Activated CD4-positive, alpha-beta T cell treated with anti-CD3 and anti-CD28 coated beads, Interleukin-10, Interleukin-2, amounts not matched to agents 100 ng/mL and 50 ng/mL, durations not matched to agents 16 hours and 8 hours (primary cell): ENCODE data around the gene PCBP3.
"Not testable (repeated sequence)": the region's sequence is repeated elsewhere in the genome, so short reads cannot be mapped to it uniquely, and the experiment has no call there.

Experiments
- DNase-seq: peaks from one replicate; pipeline ENCODE4 v3.0.0-alpha.2; 2020

PCBP3 gene

DNA sequence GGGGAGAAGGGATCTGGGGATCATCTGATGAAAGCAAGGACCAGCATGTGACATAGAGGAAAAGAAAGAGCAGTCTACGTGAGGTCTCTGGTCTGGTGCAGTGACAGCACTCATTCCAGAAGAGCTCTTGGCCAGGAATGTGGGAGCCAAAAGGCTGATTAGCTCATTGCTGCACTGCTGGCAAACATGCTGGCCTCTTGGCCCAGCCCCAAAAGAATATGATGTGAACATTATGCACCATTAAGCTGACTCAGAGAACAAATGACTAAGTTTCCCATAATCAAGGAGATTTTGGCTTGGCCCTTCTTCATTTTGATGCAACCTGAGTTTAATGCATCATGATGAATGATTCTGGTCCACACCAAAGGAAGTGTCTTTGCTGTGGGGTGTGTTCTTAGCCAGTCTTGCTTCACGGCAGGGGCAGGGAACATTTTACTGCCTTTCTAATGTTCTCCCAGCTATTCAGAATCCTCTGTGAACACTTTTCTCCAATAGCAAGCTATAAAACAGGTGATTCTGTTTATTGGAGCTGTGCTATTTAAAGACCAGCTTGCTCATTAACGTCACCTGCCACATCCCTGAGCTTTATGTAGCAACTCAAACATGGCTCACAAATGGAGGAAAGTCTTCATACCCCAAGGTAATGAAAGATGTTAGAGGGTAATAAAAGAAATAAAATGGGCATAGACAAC, 55.1 kb downstream of the PCBP3 start:
- peak; percentile 7 for DNase-seq

DNA sequence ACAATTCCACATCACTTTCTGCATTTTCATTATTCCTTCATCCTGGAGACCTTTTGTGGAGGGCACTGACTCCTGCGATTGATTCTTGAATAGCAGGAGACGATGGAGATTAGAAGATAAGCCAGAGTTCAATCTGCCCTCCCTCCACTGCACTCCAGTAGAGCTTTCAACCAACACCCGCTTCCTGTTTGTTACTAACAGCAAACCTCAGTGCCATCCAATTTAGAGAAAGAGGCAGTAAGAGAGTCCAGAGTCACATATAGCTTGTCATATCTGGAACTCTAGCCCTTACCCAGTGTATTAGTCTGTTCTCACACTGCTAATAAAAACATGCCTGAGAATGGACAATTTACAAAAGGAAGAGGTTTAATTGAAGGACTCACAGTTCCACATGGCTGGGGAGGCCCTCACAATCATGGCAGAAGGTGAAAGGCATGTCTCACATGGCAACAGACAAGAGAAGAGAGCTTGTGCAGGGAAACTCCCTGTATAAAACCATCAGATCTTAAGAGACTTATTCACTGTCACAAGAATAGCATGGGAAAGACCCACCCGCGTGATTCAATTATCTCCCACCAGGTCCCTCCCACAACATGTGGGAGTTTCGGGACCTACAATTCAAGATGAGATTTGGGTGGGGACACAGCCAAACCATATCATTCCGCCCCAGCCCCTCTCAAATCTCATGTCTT, 55.9 kb downstream of the PCBP3 start:
- DNase-seq: peak; percentile 17

DNA sequence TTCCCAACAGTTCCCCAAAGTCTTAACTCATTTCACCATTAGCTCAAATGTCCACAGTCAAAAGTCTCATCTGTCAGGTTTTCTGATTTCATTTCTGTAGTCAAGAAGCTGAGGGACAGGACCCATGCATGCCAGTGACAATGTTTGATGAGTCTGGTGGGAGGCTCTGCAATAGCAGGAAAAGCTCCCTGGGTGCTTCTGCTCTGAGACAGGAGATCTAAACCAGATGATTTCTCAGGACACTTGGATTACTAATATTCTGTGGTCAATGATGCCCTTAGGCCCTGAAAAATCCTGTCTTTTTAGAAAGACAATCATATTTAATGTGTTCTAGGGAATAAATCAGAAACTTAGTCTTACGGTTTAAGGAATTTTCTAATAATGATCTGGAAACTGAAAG, 56.4 kb downstream of the PCBP3 start:
- DNase-seq: no peak

DNA sequence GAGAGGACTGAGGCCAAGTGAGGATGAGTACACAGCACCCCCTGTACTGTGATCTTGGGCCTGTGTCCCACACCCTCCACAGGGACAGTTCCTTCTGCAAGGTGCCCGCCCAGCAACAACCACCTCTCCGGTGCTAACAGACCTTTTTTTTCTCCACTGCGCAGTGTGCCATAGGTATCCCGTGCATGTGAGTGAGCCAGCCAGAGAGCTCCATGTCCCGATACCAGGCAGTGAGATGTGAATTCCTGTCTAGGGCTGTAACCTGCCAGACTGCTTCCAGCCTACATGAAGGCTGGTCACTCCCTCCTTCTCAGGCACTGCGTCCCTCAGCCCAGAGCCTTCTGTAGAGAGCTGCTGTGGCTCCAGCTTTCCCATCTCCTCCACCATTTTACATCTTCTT, 56.9 kb downstream of the PCBP3 start:
- DNase-seq: no peak

DNA sequence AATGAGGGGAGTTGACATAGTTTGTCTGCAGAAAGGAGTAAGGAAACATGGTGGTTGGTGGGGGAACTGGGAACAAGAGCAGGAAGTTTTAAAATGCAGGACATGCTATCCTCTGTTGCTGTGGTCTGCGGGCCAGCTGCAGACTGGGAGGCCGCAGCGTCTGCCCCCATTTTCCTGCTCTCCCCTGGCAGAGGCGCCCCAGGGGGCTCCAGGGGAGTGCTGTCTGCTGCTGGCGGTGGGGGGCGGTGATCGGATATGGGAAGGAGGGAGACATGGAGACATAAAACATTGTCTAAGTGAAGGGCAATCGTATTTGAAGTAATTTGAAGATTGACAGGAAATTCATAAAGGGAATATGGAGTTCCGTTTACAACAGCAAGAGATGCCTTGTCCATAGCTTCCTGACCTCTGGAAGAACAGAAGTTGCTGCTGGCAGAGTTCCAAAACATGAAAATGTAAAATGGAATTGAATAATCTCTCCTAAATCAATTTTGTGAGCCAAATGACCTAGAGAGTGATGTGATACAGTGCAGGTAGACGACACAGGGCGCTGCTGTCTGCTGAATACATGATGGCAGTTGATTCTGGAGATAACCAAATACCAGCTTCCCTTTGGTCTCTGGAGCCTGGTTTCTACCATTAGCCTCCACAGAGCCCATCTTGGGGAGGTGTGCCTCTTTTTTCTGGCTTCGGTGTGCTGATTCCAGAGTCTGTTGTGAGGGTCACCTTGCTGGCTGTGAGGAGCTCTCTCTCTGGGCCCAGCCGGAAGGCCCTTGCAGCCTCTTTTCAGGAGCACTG, 61.0 kb downstream of the PCBP3 start:
- DNase-seq: no peak

DNA sequence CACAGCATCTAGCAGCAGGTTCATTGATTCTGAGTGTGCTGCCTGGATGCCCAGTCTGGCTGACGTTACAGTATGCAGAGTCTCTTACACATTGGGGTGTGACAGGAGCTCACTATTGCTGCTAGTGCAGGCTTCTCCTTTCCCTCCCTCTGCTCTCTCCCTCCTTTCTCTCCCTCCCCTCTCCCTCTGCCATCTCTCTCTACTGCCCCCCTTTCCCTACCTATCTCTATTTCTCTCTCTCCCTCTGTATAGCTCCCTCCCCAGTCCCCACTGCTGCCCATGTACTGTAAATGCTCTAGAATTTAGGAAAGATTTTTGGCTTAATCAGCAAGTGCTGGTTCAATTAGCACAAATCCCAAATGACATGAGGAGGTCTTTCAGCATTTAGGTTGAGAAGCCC, 62.8 kb downstream of the PCBP3 start:
- DNase-seq: no peak

DNA sequence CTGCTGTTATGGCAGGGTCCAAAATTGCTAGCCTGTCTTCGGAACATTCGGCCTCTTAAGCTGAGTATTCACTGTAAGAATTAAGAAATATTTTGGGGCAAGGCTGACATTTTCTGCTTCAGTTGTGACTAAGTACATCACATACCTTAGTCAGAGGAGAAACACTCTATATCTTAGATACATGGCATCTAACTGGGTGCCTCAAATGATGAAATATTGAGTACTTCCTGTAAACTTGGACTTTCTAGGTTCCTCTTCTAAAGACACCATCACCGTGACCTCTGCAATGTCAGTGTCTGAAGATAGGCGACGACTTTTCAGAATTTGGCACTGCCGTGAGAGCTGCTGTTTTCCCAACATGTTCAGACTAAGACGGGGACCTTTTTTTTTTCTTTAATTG, 65.6 kb downstream of the PCBP3 start:
- no peak for DNase-seq

DNA sequence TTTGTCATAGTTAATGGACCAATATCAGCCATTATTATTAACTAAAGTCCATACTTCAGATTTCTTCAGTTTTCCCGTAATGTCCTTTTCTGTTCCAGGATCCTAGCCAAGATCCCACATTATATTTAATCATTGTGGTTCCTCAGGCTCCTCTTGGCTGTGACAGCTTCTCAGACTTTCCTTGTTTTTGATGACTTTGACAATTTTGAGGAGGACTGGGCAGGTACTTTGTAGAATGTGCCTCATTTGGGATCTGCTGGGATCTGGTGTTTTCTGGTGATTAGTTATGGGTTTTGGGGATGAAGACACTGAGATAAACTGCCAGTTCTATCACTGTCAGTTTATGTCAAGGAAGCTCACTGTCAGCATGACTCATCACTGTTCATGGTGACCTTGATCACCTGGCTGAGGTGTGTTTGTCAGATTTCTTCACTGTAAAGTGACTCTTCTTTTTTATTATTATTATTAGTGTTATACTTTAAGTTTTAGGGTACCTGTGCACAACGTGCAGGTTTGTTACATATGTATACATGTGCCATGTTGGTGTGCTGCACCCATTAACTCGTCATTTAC, 66.3 kb downstream of the PCBP3 start:
- no peak for DNase-seq

DNA sequence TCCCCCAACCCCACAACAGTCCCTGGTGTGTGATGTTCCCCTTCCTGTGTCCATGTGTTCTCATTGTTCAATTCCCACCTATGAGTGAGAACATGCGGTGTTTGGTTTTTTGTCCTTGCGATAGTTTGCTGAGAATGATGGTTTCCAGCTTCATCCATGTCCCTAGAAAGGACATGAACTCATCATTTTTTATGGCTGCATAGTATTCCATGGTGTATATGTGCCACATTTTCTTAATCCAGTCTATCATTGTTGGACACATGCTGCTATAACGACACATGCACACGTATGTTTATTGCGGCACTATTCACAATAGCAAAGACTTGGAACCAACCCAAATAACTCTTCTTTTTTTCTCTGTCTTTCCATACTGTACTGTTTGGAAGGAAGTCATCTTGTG, 66.8 kb downstream of the PCBP3 start:
- DNase-seq: not testable (repeated sequence)

DNA sequence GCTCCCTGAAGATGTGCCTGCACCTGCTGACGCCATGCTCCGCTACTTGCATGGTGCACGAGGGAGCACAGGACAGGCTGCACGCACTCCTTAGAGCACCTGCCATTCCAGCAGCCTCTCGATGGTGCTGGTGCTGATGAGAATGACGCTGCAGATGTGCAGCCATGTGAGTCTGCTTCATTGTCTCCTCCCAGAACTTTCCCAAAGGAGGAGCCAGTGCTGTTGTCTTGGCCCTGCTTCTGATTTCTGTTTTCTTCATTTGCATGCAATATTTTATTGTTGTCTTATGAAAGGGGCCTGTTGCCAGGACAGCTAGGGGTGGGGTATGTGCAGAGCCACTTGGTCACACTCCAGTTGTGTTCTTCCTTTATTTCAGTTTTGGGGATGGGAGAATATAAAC, 70.1 kb downstream of the PCBP3 start:
- DNase-seq: no peak

DNA sequence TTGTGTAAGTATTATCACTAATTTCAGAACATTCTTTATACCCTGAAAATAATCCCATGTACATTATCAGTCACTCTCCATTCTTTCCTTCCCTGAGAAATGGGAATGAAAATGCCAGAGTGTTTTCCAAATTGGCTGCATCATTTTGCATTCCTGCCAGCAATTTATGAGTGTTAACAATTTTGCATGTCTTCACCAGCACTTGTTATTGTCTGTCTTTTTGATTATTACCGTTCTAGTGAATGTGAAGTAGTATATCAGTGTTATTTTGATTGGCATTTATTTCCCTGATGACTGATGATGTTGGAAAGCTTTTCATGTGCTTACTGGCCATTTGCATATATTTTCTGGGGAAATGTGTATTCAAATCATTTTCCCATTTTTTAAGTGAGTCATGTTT, 71.9 kb downstream of the PCBP3 start:
- no peak for DNase-seq

DNA sequence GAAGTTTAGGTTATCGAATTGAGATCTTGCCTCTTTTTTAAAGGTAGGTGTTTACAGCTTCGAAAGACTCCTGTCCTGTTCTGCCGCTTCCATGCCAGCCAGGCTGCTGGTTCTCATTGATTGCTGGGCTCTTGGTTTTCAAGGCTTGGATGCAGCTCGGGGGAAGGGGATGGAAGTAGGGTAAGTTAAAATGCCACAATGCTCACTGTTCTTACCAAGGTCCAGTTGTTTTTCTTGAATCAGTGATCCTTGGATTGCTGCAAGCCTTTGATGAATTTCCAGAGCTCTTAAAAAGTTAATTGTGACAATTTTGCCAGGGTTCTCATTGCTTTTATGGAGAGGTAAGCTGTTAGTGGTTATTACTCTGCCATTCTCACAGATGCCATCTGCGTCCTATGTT, 74.9 kb downstream of the PCBP3 start:
- no peak for DNase-seq

DNA sequence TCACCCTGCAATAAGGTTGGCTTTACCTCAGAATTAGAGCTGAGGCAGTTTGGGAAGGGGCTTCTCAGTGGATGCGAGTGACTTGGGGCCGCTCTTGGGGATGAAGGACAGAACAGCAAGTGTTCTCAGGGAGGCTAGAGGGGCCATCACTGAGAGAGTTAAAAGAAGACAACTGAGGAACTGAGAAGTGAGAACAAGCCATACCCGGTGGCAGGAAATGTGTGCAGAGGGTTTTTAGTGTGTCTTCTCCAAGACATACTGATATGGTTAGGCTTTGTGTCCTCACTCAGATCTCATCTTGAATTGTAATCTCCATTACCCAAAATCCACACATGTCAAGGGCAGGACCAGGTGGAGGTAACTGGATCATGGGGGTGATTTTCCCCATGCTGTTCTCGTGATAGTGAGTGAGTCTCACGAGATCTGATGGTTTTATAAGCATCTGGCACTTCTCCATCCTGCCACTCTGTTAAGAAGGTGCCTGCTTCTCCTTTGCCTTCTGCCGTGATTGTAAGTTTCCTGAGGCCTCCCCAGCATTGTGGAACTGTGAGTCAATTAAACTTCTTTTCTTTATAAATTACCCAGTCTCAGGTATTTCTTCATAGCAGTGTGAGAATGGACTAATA, 75.8 kb downstream of the PCBP3 start:
- DNase-seq: no peak

DNA sequence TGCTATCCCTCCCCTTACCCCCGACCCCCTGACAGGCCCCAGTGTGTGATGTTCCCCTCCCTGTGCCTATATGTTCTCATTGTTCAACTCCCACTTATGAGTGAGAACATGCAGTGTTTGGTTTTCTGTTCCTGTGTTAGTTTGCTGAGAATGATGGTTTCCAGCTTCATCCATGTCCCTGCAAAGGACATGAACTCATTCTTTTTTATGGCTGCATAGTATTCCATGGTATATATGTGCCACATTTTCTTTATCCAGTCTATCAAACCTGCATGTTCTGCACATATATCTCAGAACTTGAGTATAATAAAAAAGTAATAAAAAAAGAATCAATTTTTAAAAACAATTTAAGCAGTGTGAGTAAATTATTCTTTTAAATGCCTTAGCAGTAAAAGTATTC, 76.7 kb downstream of the PCBP3 start:
- DNase-seq: not testable (repeated sequence)

DNA sequence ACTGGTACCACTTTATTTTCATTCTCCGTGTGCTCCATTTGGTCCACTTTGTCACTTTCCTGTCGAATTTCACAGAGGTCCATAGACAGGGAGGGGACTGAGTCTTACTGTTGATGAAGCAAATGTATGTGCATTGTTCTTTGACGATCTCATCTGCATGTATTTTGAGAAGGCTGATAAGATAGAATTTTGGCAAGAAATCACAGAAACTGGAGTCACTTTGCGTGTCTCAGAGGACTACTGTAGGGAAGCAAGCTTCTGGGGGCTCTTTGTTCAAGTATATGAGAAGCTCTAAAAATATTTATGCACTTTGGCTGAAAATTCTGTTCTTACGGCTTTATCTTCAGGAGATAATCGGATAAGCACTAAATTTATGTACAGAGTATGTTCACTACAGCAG, 78.1 kb downstream of the PCBP3 start:
- DNase-seq: no peak

DNA sequence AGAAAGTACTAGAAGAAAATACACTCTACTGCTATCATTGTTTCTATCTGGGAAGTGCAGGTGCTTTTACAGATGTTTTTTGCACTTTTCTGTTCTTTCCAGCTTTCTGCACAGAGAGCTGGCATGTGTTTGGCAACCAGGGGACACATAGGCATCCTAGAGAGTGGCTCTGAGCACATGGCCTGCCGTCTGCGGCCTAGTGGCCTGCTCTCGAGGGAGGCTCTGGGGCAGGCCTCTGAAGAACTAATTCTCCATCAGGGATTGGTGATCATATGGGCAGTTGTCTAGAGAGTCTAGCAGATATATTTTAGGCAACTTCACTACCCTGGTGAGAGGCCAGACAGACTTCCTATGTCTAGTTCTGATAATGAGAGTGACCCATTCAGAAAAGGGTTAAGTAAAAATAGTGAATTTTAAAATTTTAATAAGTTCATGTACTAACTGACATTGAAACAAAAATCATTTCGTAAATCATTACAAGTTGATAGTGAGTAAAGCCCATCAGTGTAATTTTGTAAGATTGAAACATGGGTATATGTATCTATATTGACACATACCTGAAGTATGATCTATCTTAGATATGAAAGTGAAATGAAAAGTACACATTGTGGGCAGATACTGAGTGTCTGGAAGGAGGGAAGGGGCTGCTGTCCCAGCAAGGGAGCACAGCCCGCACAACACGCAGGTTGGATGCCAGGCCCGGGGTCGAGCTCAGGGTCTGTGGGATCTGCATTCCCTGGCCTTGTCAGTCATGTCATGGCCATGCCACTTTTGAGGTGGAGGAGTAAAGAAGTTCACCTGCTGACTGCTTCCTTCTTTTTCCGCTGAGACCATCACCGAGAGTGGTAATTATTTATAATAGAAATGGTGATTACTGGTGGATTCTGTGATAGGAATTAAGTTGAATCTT, 79.8 kb downstream of the PCBP3 start:
- no peak for DNase-seq

DNA sequence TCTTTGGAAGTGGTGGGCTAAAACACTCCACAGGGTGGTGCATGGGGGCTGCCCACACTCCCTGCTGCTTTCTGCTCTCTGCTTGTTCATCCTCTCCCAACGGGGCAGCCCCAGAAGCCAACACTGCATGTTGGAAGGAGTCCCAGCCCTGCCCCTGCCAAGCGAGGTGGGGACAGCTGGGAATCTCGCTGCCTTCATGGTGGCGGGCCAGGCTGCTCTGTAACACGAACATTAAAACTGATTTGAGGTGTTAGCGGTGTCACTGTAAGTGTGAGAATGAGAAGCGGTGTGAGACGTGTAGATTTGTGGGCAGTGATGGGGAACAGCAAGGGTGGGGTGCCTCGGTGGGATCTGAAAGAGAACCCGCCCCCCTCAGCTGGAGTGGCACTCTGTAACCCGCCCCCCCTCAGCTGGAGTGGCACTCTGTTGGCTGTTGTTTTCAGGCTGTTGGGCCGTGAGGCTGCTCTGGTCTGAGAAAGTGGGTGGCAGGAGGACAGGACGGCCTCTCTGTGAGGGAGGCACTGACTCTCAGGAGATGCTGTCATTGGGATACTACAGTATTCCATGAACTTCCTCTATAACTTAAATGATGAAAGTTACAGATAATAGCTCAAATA, 80.9 kb downstream of the PCBP3 start:
- DNase-seq: no peak

DNA sequence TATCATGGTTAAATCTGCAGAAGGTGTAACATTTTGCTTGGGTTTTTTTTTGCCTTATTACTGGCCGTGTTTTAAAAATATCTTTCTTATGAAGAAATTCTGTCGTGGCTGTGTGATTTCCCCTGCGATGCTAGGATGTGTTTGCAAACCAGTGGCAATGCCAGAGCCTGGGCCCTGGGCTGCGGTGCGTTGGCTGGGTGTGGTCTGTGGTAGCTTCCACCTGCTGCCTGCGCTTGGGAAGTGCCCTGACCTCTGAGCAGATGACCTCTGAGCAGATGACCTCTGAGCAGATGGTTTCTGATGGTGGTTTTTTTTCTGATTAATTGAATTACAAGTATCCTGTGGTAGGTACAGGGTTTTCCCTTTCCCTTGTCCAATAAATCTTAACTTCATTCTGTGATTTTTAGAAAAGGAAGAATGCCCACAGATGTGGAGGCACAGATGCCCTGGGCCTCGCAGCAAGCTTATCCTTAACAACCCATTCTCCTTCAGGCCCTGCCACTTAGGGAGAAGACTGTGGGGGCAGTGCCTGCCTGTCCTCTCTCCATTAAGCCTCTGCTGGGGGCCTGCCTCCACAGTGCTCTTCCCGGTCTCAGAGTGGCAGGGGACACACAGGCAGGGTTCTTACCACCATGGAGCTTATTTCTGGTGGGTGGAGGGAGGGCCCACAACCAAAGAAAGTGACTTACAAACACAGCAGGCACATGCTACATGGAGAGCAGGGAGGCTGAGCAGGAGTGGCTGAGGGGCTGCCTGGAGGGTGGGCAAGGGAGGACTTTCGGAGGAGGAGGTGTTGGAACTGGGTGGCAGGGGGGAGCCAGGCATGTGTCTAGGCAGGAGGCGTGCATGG, 81.7 kb downstream of the PCBP3 start:
- no peak for DNase-seq

DNA sequence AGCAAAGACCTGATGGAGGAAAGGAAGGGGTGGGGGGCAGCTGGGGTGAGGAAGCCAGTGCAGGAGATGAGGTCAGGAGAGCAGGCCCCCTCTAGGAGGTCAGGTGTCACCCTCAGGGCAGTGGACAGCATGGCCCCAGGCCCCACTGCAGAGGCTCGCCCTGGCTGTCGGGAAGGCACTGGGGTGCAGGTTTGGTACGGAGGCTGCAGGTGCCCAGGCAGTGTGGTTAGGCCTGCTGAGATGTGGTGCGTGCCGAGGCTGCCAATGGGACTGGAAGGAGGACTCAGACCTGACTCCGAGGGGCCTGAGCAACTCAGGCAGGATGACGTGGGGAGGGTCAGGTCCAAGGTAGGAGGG, 82.3 kb downstream of the PCBP3 start:
- DNase-seq: no peak

DNA sequence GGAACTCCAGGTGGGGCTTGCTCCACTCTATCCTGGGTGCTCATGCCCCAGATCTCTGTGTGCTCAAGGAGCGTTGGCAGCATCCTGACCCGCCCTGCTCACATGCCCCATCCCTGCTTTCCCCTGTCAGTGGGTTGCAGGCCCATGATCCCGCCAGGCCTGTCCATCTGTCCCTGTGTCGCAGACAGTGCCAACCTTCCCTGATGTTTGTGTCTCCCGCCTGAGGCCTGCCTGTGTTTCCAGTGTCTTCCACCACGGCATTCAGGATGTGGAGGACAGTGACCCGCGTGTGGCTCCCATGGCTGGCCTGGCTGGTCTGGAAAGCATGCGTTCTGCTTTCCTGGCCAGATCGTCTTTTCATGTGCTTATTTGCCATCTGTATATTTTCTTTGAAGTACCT, 82.9 kb downstream of the PCBP3 start:
- DNase-seq: no peak

DNA sequence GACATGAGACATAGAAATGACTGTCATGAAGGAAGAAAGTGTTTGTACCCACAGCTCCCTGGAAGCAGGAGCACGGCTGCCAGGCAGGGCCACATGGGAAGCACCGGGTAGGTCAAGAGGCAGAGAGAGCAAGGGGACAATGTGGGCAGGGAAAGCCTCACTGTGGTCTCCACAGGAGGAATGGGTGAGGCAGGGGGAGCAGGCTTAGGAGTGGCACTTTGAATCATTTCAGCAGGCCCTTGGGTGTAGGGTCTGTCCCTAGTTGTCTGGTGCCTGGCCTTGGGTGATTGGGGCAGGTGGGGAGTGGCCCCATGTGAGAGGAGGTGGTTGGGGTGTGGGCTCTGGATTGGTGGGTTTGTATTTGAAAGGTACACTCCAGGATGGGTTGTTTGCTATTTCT, 83.9 kb downstream of the PCBP3 start:
- no peak for DNase-seq
